IMR-90 (cell line): Measurements from ENCODE around the gene GRIN2A. TPM values are rescaled to one million over a fixed set of nuclear protein-coding genes. Genes with fewer than 3 reads are reported as not detected.

Experiments used
- ATAC-seq: fragments of 200-7000 bp; cut with Tn5 transposase; 2 replicates; pipeline ENCODE4 v1.9.1; 2020; ENCODE audit warnings: low read depth, mild to moderate bottlenecking, moderate library complexity
- BruUV-seq: library from RNA; stranded (reverse); fragments of 400-500 nt; replicated peaks from 2 replicates; lab custom pipeline; 2021; lab: Mats Ljungman, UMichigan
- CTCF ChIA-PET: fragments of 300-600 bp; formaldehyde crosslinking; extraction: SDS; loops from one replicate; lab custom pipeline; 2021; ENCODE audit warnings: antibody characterized with exemption; lab: Yijun Ruan, JAX
- POLR2A ChIA-PET: fragments of 300-600 bp; sonication (Branson Sonifier 250); formaldehyde crosslinking; loops from one replicate; lab custom pipeline; 2022; ENCODE audit warnings: antibody characterized with exemption; ENCODE audit not compliant: unreplicated experiment; lab: Charles Lee
- DNase-seq: peaks from one replicate; pipeline ENCODE4 v3.0.0; 2013
- H2AFZ ChIP-seq: replicated peaks from 2 replicates; pipeline ENCODE3; 2013; ENCODE audit warnings: low read length, mild to moderate bottlenecking; ENCODE audit not compliant: poor library complexity
- H2AK5ac ChIP-seq: 2 replicates; pipeline ENCODE4 v1.6.1; 2013; ENCODE audit warnings: low read depth, low read length, inconsistent platforms
- H2AK9ac ChIP-seq: replicated peaks from 2 replicates; pipeline ENCODE3; 2013; ENCODE audit warnings: mild to moderate bottlenecking, low read depth, low read length, moderate library complexity; ENCODE audit not compliant: poor library complexity
- H2BK120ac ChIP-seq: 2 replicates; pipeline ENCODE4 v1.6.1; 2013; ENCODE audit warnings: low read depth, low read length, inconsistent platforms
- H2BK15ac ChIP-seq: 3 replicates; pipeline ENCODE4 v1.6.1; 2013; ENCODE audit warnings: low read depth, low read length, inconsistent platforms
- H2BK20ac ChIP-seq: 2 replicates; pipeline ENCODE4 v1.6.1; 2013; ENCODE audit warnings: low read depth, mild to moderate bottlenecking, inconsistent platforms, low read length, moderate library complexity
- H2BK5ac ChIP-seq: 2 replicates; pipeline ENCODE4 v1.6.1; 2013; ENCODE audit warnings: mild to moderate bottlenecking, low read depth, low read length, inconsistent platforms; ENCODE audit not compliant: poor library complexity, severe bottlenecking
- H3K14ac ChIP-seq: replicated peaks from 2 replicates; pipeline ENCODE4 v1.6.1; 2013; ENCODE audit warnings: low read depth, low read length, inconsistent platforms
- H3K18ac ChIP-seq: 2 replicates; pipeline ENCODE4 v1.6.1; 2013; ENCODE audit warnings: low read depth, low read length, control low read depth
- H3K23ac ChIP-seq: 2 replicates; pipeline ENCODE4 v1.6.1; 2013; ENCODE audit warnings: low read depth, low read length, inconsistent platforms
- H3K27ac ChIP-seq: 2 replicates; pipeline ENCODE4 v1.5.1; 2013; ENCODE audit warnings: mild to moderate bottlenecking, control low read depth, low read length; ENCODE audit not compliant: insufficient read depth
- H3K27me3 ChIP-seq: 2 replicates; pipeline ENCODE4 v1.6.1; 2013; ENCODE audit warnings: low read length; ENCODE audit not compliant: control insufficient read depth, insufficient read depth
- H3K36me3 ChIP-seq: 2 replicates; pipeline ENCODE4 v1.6.1; 2013; ENCODE audit warnings: low read length, mixed read lengths; ENCODE audit not compliant: control insufficient read depth, insufficient read depth
- H3K4ac ChIP-seq: 2 replicates; pipeline ENCODE4 v1.6.1; 2013; ENCODE audit warnings: low read depth, low read length, inconsistent platforms
- H3K4me1 ChIP-seq: 2 replicates; pipeline ENCODE4 v1.6.1; 2013; ENCODE audit warnings: low read length, mixed read lengths; ENCODE audit not compliant: control insufficient read depth, insufficient read depth
- H3K4me2 ChIP-seq: 2 replicates; pipeline ENCODE4 v1.6.1; 2013; ENCODE audit warnings: low read depth, mild to moderate bottlenecking, control low read depth, low read length, moderate library complexity
- H3K4me3 ChIP-seq: 2 replicates; pipeline ENCODE4 v1.5.1; 2013; ENCODE audit warnings: low read depth, mild to moderate bottlenecking, control low read depth, low read length, moderate library complexity; ENCODE audit not compliant: insufficient read depth
- H3K56ac ChIP-seq: 2 replicates; pipeline ENCODE4 v1.6.1; 2013; ENCODE audit warnings: low read length, inconsistent platforms; ENCODE audit not compliant: insufficient read depth; ENCODE audit errors: extremely low read depth
- H3K79me1 ChIP-seq, 2 experiments: 2 replicates each; pipeline ENCODE4 v1.6.1; 2013; ENCODE audit warnings: low read length in 2 of 2, inconsistent platforms in 1 of 2, low read depth in 1 of 2
- H3K9ac ChIP-seq: 2 replicates; pipeline ENCODE4 v1.6.1; 2013; ENCODE audit warnings: low read depth, low read length, control low read depth
- H3K9me1 ChIP-seq: 2 replicates; pipeline ENCODE4 v1.6.1; 2013; ENCODE audit warnings: low read length, inconsistent platforms; ENCODE audit not compliant: insufficient read depth
- H3K9me3 ChIP-seq: 2 replicates; pipeline ENCODE4 v1.6.1; 2013; ENCODE audit warnings: low read length; ENCODE audit not compliant: control insufficient read depth, insufficient read depth
- H4K20me1 ChIP-seq: 2 replicates; pipeline ENCODE4 v1.6.1; 2013; ENCODE audit warnings: low read length, inconsistent platforms; ENCODE audit not compliant: insufficient read depth
- H4K5ac ChIP-seq: 2 replicates; pipeline ENCODE4 v1.6.1; 2013; ENCODE audit warnings: mild to moderate bottlenecking, low read depth, low read length, control low read depth
- H4K8ac ChIP-seq, 2 experiments: 2 replicates each; pipeline ENCODE4 v1.6.1; 2013; ENCODE audit warnings: low read depth in 2 of 2, low read length in 2 of 2, control low read depth in 1 of 2, inconsistent platforms in 1 of 2
- H4K91ac ChIP-seq: 2 replicates; pipeline ENCODE4 v1.6.1; 2013; ENCODE audit warnings: low read depth, low read length, inconsistent platforms; ENCODE audit not compliant: insufficient read depth
- MAZ ChIP-seq: IDR thresholded peaks from 2 replicates; pipeline ENCODE4 v1.6.1; 2012; ENCODE audit warnings: low read depth, mild to moderate bottlenecking, low read length, improper control_type of control experiment, moderate library complexity, borderline replicate concordance
- RFX5 ChIP-seq: IDR thresholded peaks from 2 replicates; pipeline ENCODE4 v1.8.0; 2012; ENCODE audit warnings: low read depth, mild to moderate bottlenecking, low read length, moderate library complexity
- SMC3 ChIP-seq: fragments of 150-350 bp; IDR thresholded peaks from 2 replicates; pipeline ENCODE4 v1.6.1; 2016; ENCODE audit warnings: low read depth, mild to moderate bottlenecking, antibody characterized with exemption, low read length, moderate library complexity
- WGBS, 2 experiments: methylation state at CpG; one replicate each; pipeline versions ENCODE4 v1.1.5 to v1.1.7; 2013; ENCODE audit warnings: missing lambda C conversion rate in 2 of 2; ENCODE audit not compliant: insufficient read length in 1 of 2; ENCODE audit errors: extremely low coverage in 2 of 2; 5-methylcytosine and 5-hydroxymethylcytosine counted together
- dilution Hi-C: fragments of 300-500 bp; cut with HindIII; formaldehyde crosslinking; loops from one replicate; pipeline ENCODE4 v1.14.3; 2018; ENCODE audit warnings: low sequenced_read_pairs; ENCODE audit not compliant: unreplicated experiment
- in situ Hi-C: fragments of 300-500 bp; cut with MboI; formaldehyde crosslinking; loops from 3 replicates; pipeline ENCODE4 v1.14.3; 2019; ENCODE audit warnings: low sequenced_read_pairs, inconsistent platforms, mixed read lengths
- intact Hi-C: fragments of 100-400 bp; cut with micrococcal nuclease; formaldehyde crosslinking; loops from 2 replicates; pipeline ENCODE4 v1.10.0; 2022
- polyA plus RNA-seq, 3 experiments: library from polyadenylated mRNA; depleted of rRNA; stranded (reverse); fragments of >200 nt; gene quantifications; 2 replicates each; pipeline ENCODE4 v1.2.3, GENCODE V29; 2012; ENCODE audit warnings: low replicate concordance in 1 of 3
- total RNA-seq: library from RNA; depleted of rRNA; stranded (reverse); fragments of >200 nt; gene quantifications from 2 replicates; pipeline ENCODE4 v1.2.3, GENCODE V29; 2012

GRIN2A gene
- total and polyA plus RNA-seq, 2 of the 4 experiments (the other 2 are of a cell fraction) = under 0.01 TPM; not detected in 1

GRCh38 chr16:10138881-10139280 lies 43.3 kb downstream of the GRIN2A start:
- in situ Hi-C loops = no loop called here
- 55% methylated on average over 4 of the region's 5 CpGs; no CpG with 5 or more reads in 1 of the 2 experiments for WGBS, 2 experiments

More at GRCh38 chr16:10138881-10139280, 43.3 kb downstream of the GRIN2A start:
- TF ChIP-seq MAZ = no peak
- TF ChIP-seq SMC3 = no peak
- TF ChIP-seq RFX5 = no peak
- no peak overlapping the region for H2BK20ac ChIP-seq
- H3K79me1 ChIP-seq = no peaks in the 10 kb centered on the region
- no peak overlapping the region for H3K4me3 ChIP-seq
- ATAC-seq (no peak), DNase-seq (no peak)
- no peak overlapping the region for H3K18ac ChIP-seq
- H3K4me1 ChIP-seq = no peaks in the 10 kb centered on the region
- no peak overlapping the region for H4K91ac ChIP-seq
- peaks cover 11% of the 10 kb centered on the region; the same call in 1 of the 2 replicates for H3K9me3 ChIP-seq
- H2BK120ac ChIP-seq = no peak overlapping the region
- H4K8ac ChIP-seq = no peak overlapping the region
- no peak overlapping the region for H2AFZ ChIP-seq
- H3K4ac ChIP-seq = no peak overlapping the region
- POLR2A ChIA-PET = no interaction called here
- BruUV-seq = no TSS peak
- dilution Hi-C loops (no loop called here), intact Hi-C loops (no loop called here)
- H4K20me1 ChIP-seq = no peaks in the 10 kb centered on the region
- H3K27me3 ChIP-seq = no peaks in the 10 kb centered on the region
- H4K5ac ChIP-seq = no peak overlapping the region
- H3K36me3 ChIP-seq = no peaks in the 10 kb centered on the region
- no peak overlapping the region for H3K9ac ChIP-seq
- no peak overlapping the region for H2AK5ac ChIP-seq
- CTCF ChIA-PET = no interaction called here
- H3K56ac ChIP-seq = no peak overlapping the region
- H3K4me2 ChIP-seq = no peak overlapping the region
- no peak overlapping the region for H2BK15ac ChIP-seq
- H3K9me1 ChIP-seq = no peaks in the 10 kb centered on the region
- no peak overlapping the region for H2AK9ac ChIP-seq
- H3K23ac ChIP-seq = no peak overlapping the region
- no peak overlapping the region for H3K14ac ChIP-seq
- H2BK5ac ChIP-seq = no peak overlapping the region
- H3K27ac ChIP-seq = no peak overlapping the region
